ENCODE results near the gene EPPIN.
"Not testable (repeated sequence)": the region's sequence is repeated elsewhere in the genome, so short reads cannot be mapped to it uniquely, and the experiment has no call there.

Gene EPPIN

DNA sequence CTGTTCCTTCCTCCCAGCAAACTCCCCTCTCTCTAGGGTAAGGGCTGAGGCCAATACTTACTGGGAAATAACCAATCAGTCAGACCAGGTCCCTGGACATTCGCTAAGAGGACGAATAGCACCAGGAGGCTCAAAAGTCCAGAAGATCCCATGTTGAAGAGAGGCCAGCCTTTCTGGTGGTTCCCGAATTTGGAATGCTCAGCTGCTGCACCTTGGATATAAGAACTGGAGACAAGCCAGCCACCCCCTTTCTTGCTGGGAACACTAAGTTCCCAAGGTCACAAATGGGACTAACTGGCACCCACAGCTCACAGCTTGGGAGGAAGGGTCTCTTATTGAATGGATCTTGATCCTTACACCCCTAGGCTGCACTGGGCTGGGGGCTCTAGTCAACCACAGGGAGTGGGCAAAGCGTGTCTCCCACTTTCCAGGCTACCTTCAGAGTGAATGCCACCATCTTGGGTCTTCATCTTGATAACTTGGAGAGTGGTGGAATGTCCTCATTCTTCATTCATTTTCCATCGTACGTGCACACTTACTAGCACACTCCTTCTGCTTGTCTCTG, at the start of gene EPPIN:
EPPIN (minus strand) TSS at position 196 of the 565 bp plus-strand sequence; CDS start at position 152, 44 bp downstream.
- DNase-seq (ENCODE audit: low spot score), result no peak

- no peak for DNase-seq (ENCODE audit: low spot score)
Measured at GRCh38 chr20:45595235-45595634, 48.0 kb upstream of the EPPIN start.

DNA sequence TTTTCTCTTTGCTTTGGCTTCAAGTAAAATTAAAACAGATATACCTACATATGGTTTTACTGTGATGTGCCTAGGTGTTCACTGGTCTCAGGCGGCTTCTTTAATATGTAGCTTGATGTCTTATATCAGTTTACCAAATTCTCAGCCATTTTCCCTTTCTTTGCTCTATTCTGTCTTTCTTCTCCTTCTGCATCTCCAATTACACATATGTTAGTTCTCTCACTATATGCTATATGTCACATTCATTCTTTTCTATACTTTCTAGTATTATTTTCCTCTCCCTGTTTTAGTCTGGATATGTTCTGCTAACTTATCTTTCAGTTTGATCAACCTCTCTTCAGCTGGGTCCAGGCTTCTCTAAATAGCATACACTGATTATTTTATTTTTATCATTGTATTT, 46.3 kb upstream of the EPPIN start:
- no peak for DNase-seq (ENCODE audit: low spot score)

- no peak for DNase-seq (ENCODE audit: low spot score)
Measured at GRCh38 chr20:45592574-45593189, 45.5 kb upstream of the EPPIN start.

DNA sequence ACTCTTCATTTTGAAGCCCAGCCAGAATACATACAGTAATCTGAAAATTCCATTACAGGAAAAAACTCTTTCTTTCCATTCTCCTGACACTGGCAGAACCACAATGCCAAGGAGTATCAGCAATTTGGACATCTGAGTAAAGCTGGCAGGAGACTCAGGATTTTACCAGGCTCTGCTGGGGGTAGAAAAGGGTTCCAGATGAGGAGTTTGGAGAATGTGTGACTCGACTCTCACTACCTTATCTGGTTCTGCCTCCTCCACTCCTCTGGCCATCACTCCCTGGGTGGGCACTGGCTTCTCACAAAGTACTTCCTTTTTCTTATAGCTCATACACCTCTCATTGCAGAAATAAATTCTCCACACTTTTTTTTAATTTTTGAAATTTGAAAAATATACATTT, 42.5 kb upstream of the EPPIN start:
- no peak for DNase-seq (ENCODE audit: low spot score)

GRCh38 chr20:45588800-45589199, 41.6 kb upstream of the EPPIN start:
- no peak for DNase-seq (ENCODE audit: low spot score)

DNA sequence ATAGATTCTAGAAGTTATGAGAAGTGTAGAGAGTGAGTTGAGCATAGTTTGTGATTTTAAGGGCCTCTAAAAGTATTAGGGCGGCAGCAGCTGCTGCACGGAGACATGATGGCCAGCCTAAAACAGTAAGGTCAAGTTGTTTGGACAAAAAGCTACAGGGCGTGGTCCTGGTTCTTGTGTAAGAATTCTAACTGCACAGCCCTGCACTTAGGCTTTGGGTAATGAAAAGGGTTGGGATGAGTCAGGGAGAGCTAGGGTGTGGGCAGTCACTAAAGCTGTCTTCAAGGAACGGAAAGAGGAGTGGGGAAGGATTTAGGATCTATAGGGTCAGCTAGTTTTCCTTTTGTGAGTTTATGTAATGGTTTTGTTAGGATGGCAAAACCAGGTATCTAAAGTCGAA, 38.8 kb upstream of the EPPIN start:
- not testable (repeated sequence) for DNase-seq (ENCODE audit: low spot score)

GRCh38 chr20:45584294-45584693, 37.1 kb upstream of the EPPIN start:
- DNase-seq (ENCODE audit: low spot score), result not testable (repeated sequence)

- DNase-seq (ENCODE audit: low spot score), result no peak
Measured at GRCh38 chr20:45583502-45583901, 36.3 kb upstream of the EPPIN start.

- no peak for DNase-seq (ENCODE audit: low spot score)
Measured at GRCh38 chr20:45581702-45582101, 34.5 kb upstream of the EPPIN start.

GRCh38 chr20:45579184-45579583, 32.0 kb upstream of the EPPIN start, which contains the start of gene WFDC8:
Gene WFDC8, minus strand, starts transcription at chr20:45579284. Its CDS starts 37 bp downstream, at chr20:45579247.
- DNase-seq (ENCODE audit: low spot score), result no peak

GRCh38 chr20:45578231-45578630, 31.0 kb upstream of the EPPIN start:
- no peak for DNase-seq (ENCODE audit: low spot score)

GRCh38 chr20:45576995-45577394, 29.8 kb upstream of the EPPIN start:
- no peak for DNase-seq (ENCODE audit: low spot score)

DNA sequence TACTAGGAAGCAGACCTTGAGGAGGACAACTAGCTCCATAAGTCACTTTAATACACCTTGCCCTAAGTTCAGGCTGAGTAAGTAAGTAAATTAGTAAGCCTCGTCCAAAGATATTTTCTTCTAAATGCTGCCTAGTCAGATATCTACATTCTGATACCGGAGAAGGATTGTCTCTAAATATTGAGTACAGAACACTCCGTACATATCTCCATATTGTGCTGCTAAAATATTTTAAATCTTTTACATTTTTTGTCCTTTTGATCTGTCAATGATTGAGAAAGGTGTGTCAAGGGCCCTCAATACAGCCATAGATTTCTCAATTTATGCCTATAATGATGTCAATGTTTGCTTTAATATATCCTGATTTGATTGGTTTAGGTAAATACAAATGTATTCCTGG, 28.7 kb upstream of the EPPIN start:
- no peak for DNase-seq (ENCODE audit: low spot score)

- DNase-seq (ENCODE audit: low spot score), result not testable (repeated sequence)
Measured at GRCh38 chr20:45569650-45570049, 22.4 kb upstream of the EPPIN start.

DNA sequence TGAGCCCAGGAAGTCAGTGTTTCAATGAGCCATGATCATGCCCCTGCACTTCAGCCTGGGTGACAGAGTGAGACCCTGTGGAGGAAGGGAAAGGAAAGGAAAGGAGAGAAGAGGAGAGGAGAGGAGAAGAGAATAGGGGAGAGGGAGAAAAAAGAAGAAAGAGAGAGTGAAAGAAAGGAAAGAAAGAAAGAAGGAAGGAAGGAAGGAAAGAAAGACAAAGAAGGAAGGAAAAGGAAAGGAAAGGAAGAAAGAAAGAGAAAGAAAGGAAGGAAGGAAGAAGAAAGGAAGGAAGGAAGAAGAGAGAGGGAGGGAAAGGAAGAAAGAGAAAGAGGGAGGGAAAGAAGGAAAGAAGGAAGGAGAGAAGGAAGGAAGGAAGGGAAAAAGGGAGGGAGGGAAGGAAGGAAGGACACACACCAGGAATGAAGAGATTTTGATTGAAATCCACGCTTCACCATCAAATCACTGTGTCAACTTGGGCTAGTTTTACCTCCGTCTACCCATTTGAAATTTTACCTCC, 17.6 kb upstream of the EPPIN start:
- DNase-seq (ENCODE audit: low spot score), result no peak

DNA sequence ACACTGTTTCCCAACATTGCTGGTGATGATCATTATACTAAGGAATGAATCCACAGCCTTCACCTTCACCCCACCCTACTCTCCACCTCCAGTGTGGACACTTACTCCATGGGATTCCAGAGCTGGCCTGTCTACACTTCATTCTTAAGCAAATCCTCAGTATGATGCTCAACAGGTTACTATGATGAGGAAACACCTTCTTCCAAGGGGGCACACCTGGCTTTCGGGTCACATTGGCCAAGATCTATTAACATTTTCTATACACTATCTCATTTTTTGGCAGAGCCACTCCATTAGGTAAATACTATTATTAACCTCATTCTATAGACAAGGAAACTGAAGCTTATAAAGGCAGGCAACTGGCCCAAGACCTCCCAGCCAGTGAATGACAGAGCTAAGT, 8.0 kb upstream of the EPPIN start:
- DNase-seq (ENCODE audit: low spot score), result no peak

GRCh38 chr20:45552456-45552855, 5.3 kb upstream of the EPPIN start:
- no peak for DNase-seq (ENCODE audit: low spot score)

- no peak for DNase-seq (ENCODE audit: low spot score)
Measured at GRCh38 chr20:45550765-45551164, 3.6 kb upstream of the EPPIN start.

DNA sequence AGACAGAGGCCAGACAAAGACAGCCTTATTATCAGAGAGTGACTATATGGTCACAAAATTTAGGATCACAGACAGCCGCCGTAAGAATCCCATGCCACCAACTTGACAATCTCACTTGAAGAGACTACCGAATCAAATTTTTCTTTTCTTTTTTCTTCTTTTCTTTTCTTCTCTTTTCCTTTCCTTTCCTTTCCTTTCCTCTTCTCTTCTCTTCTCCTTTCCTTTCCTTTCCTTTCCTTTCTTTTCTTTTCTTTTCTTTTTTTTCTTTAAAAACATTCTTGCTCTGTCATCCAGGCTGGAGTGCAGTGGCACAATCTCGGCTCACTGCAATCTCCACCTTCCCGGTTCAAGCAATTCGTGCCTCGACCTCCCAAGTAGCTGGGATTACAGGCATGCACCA, 1.2 kb upstream of the EPPIN start:
- DNase-seq (ENCODE audit: low spot score), result no peak

GRCh38 chr20:45545754-45546453, 1.3 kb downstream of the EPPIN start:
- no peak for DNase-seq (ENCODE audit: low spot score)

DNA sequence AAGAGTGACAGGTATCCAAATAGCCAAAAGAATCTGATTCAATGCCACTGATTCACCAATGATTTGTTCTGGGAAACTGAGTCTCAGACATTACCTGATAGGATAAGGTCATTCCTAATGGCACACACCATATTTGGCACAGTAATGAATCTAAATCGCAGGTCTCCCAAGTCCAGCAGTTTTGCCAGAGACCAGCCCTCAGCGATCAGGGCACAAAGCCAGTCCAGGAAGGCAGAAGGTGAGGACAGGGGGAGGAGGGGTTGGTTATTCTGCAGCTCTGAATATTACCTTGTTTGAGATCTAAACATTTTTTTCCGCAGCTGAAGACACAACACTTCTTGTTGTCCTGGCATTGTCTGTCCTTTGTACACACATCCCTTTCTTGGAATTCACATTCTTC, 1.9 kb downstream of the EPPIN start:
- no peak for DNase-seq (ENCODE audit: low spot score)

DNA sequence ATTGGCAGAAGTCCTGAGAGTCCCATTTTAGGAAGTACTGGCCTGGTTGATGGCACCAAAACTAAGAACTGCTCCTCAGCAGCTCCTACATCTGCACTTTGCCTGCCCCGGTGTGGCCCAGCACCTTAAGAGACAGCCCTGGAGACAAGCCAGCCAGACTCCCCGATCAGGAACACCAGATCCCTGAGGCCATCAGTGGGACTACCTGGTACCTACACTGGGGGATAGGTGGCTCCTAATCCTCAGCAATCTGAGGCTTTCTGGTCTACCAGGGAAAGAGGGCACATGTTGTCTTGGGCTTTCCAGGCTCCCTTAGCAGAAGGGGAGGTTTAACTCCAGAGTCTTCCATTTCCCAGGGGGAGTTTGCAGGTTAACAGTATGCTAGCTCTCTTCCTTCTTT, 7.8 kb downstream of the EPPIN start, which contains the start of gene WFDC6:
WFDC6 (minus strand) TSS at position 101 of the 400 bp plus-strand sequence; CDS start at position 26, 75 bp downstream.
- no peak for DNase-seq (ENCODE audit: low spot score)

Data from left forelimb (tissue), 1 donor.